Mesendoderm (in vitro differentiated cells): Measurements from ENCODE around the gene SORCS2.

Source experiments
- DNase-seq: peaks from one replicate; pipeline ENCODE4 v3.0.0; 2013
- H2AK5ac ChIP-seq: 2 replicates; pipeline ENCODE4 v1.6.1; 2013; ENCODE audit warnings: low read length, inconsistent platforms
- H2BK120ac ChIP-seq: 2 replicates; pipeline ENCODE4 v1.6.1; 2013; ENCODE audit warnings: low read depth, mild to moderate bottlenecking, low read length, moderate library complexity, mixed read lengths
- H2BK15ac ChIP-seq: replicated peaks from 2 replicates; pipeline ENCODE4 v1.6.1; 2013; ENCODE audit warnings: low read depth, mild to moderate bottlenecking, moderate library complexity
- H2BK5ac ChIP-seq: 2 replicates; pipeline ENCODE4 v1.6.1; 2013; ENCODE audit warnings: low read length, inconsistent platforms
- H3K18ac ChIP-seq: 2 replicates; pipeline ENCODE4 v1.6.1; 2013; ENCODE audit warnings: mild to moderate bottlenecking, low read length, mixed read lengths
- H3K23ac ChIP-seq: one replicate; pipeline ENCODE4 v1.6.1; 2013; ENCODE audit warnings: low read length
- H3K27ac ChIP-seq: 2 replicates; pipeline ENCODE4 v1.5.1; 2013; ENCODE audit warnings: low read depth, mild to moderate bottlenecking, inconsistent platforms, low read length, moderate library complexity
- H3K27me3 ChIP-seq: 2 replicates; pipeline ENCODE4 v1.6.1; 2013; ENCODE audit warnings: low read length, control low read depth, mild to moderate bottlenecking, inconsistent platforms; ENCODE audit not compliant: insufficient read depth, poor library complexity
- H3K36me3 ChIP-seq: 2 replicates; pipeline ENCODE4 v1.6.1; 2013; ENCODE audit warnings: low read length, inconsistent platforms; ENCODE audit not compliant: control insufficient read depth, insufficient read depth
- H3K4ac ChIP-seq: one replicate; pipeline ENCODE4 v1.6.1; 2013; ENCODE audit warnings: low read depth, mild to moderate bottlenecking, low read length, moderate library complexity
- H3K4me1 ChIP-seq: 2 replicates; pipeline ENCODE4 v1.6.1; 2013; ENCODE audit warnings: low read depth, low read length, inconsistent platforms; ENCODE audit not compliant: control insufficient read depth
- H3K4me2 ChIP-seq: 2 replicates; pipeline ENCODE4 v1.6.1; 2013; ENCODE audit warnings: low read length
- H3K4me3 ChIP-seq: 2 replicates; pipeline ENCODE4 v1.5.1; 2013; ENCODE audit warnings: mild to moderate bottlenecking, low read length
- H3K56ac ChIP-seq: one replicate; pipeline ENCODE4 v1.6.1; 2013; ENCODE audit warnings: low read length
- H3K79me1 ChIP-seq: 2 replicates; pipeline ENCODE4 v1.6.1; 2013; ENCODE audit warnings: low read length, inconsistent platforms
- H3K79me2 ChIP-seq: 2 replicates; pipeline ENCODE4 v1.6.1; 2013; ENCODE audit warnings: mild to moderate bottlenecking, low read length; ENCODE audit not compliant: control insufficient read depth, insufficient read depth
- H3K9ac ChIP-seq: 2 replicates; pipeline ENCODE4 v1.6.1; 2013; ENCODE audit warnings: low read length, inconsistent platforms
- H4K5ac ChIP-seq: one replicate; pipeline ENCODE4 v1.6.1; 2013; ENCODE audit warnings: low read length
- H4K8ac ChIP-seq: one replicate; pipeline ENCODE4 v1.6.1; 2013; ENCODE audit warnings: low read depth, mild to moderate bottlenecking, control low read depth, low read length, moderate library complexity
- WGBS: extraction: QIAGEN DNeasy Blood & Tissue Kit; methylation state at CpG from one replicate; pipeline ENCODE4 v1.1.7; 2013; ENCODE audit warnings: low lambda C conversion rate, missing lambda C conversion rate; ENCODE audit not compliant: insufficient coverage; ENCODE audit errors: extremely low coverage; 5-methylcytosine and 5-hydroxymethylcytosine counted together

The SORCS2 gene

GRCh38 chr4:7652451-7652881, 460.1 kb downstream of the SORCS2 start:
- H3K79me1 ChIP-seq, result no peaks in the 10 kb centered on the region
- no peak overlapping the region for H3K4ac ChIP-seq
- H3K27ac ChIP-seq, result no peak overlapping the region
- H2BK120ac ChIP-seq, result no peak overlapping the region
- H3K4me3 ChIP-seq, result no peak overlapping the region
- H3K4me1 ChIP-seq, result no peaks in the 10 kb centered on the region
- no CpG with 5 or more reads among the region's 8 CpGs for WGBS
- H4K8ac ChIP-seq, result no peak overlapping the region
- no peak overlapping the region for H3K23ac ChIP-seq
- no peak for DNase-seq
- no peak overlapping the region for H2BK15ac ChIP-seq
- H3K27me3 ChIP-seq, result no peaks in the 10 kb centered on the region
- H3K18ac ChIP-seq, result no peak overlapping the region
- H3K9ac ChIP-seq, result no peak overlapping the region
- H2BK5ac ChIP-seq, result no peak overlapping the region
- H3K36me3 ChIP-seq, result no peaks in the 10 kb centered on the region
- H2AK5ac ChIP-seq, result no peak overlapping the region
- H3K79me2 ChIP-seq, result no peaks in the 10 kb centered on the region
- no peak overlapping the region for H3K4me2 ChIP-seq
- no peak overlapping the region for H4K5ac ChIP-seq
- H3K56ac ChIP-seq, result no peak overlapping the region

- Histone ChIP-seq H3K4me3 (no peak overlapping the region), H4K5ac (no peak overlapping the region), H3K36me3 (no peaks in the 10 kb centered on the region), H3K27me3 (no peaks in the 10 kb centered on the region), H4K8ac (no peak overlapping the region), H3K18ac (no peak overlapping the region), H2AK5ac (no peak overlapping the region), H3K79me2 (no peaks in the 10 kb centered on the region), H3K4ac (no peak overlapping the region), H3K4me1 (no peaks in the 10 kb centered on the region), H3K4me2 (no peak overlapping the region), H3K23ac (no peak overlapping the region), H3K27ac (no peak overlapping the region), H3K56ac (no peak overlapping the region), H2BK120ac (no peak overlapping the region), H2BK15ac (no peak overlapping the region), H3K9ac (no peak overlapping the region), H2BK5ac (no peak overlapping the region), H3K79me1 (no peaks in the 10 kb centered on the region)
- WGBS, result no CpG with 5 or more reads among the region's 3 CpGs
- no peak for DNase-seq
Observed at GRCh38 chr4:7652906-7653305, 460.6 kb downstream of the SORCS2 start.

GRCh38 chr4:7653510-7654369, 461.4 kb downstream of the SORCS2 start:
- no peaks in the 10 kb centered on the region for H3K79me1 ChIP-seq
- no peaks in the 10 kb centered on the region for H3K79me2 ChIP-seq
- H2BK15ac ChIP-seq, result no peak overlapping the region
- no peak overlapping the region for H4K8ac ChIP-seq
- no peak overlapping the region for H3K23ac ChIP-seq
- no peak overlapping the region for H3K9ac ChIP-seq
- no peaks in the 10 kb centered on the region for H3K27me3 ChIP-seq
- no peak overlapping the region for H3K4me2 ChIP-seq
- no CpG with 5 or more reads among the region's 23 CpGs for WGBS
- H3K27ac ChIP-seq, result no peak overlapping the region
- H2AK5ac ChIP-seq, result no peak overlapping the region
- H3K4me3 ChIP-seq, result no peak overlapping the region
- no peak overlapping the region for H3K4ac ChIP-seq
- H3K4me1 ChIP-seq, result no peaks in the 10 kb centered on the region
- no peaks in the 10 kb centered on the region for H3K36me3 ChIP-seq
- H4K5ac ChIP-seq, result no peak overlapping the region
- peak; percentile 22 for DNase-seq
- H3K18ac ChIP-seq, result no peak overlapping the region
- H3K56ac ChIP-seq, result no peak overlapping the region
- H2BK120ac ChIP-seq, result no peak overlapping the region
- no peak overlapping the region for H2BK5ac ChIP-seq

- WGBS, result no CpG with 5 or more reads among the region's 25 CpGs
- H3K9ac ChIP-seq, result no peak overlapping the region
- H3K4me1 ChIP-seq, result no peaks in the 10 kb centered on the region
- H2BK5ac ChIP-seq, result no peak overlapping the region
- no peaks in the 10 kb centered on the region for H3K27me3 ChIP-seq
- H3K4ac ChIP-seq, result no peak overlapping the region
- H2BK120ac ChIP-seq, result no peak overlapping the region
- H4K5ac ChIP-seq, result no peak overlapping the region
- H4K8ac ChIP-seq, result no peak overlapping the region
- H3K4me2 ChIP-seq, result no peak overlapping the region
- H3K56ac ChIP-seq, result peak overlapping the region; percentile 64
- no peak overlapping the region for H2BK15ac ChIP-seq
- H3K4me3 ChIP-seq, result no peak overlapping the region
- H3K23ac ChIP-seq, result no peak overlapping the region
- no peaks in the 10 kb centered on the region for H3K79me2 ChIP-seq
- H3K27ac ChIP-seq, result no peak overlapping the region
- no peaks in the 10 kb centered on the region for H3K79me1 ChIP-seq
- H2AK5ac ChIP-seq, result no peak overlapping the region
- DNase-seq, result peak; percentile 39
- H3K18ac ChIP-seq, result no peak overlapping the region
- no peaks in the 10 kb centered on the region for H3K36me3 ChIP-seq
Observed at GRCh38 chr4:7654550-7655445, 462.5 kb downstream of the SORCS2 start.

GRCh38 chr4:7655511-7656243, 463.3 kb downstream of the SORCS2 start:
- Histone ChIP-seq H3K4me1 (no peaks in the 10 kb centered on the region), H3K27ac (no peak overlapping the region)

More at GRCh38 chr4:7655511-7656243, 463.3 kb downstream of the SORCS2 start:
- Histone ChIP-seq H3K9ac (no peak overlapping the region), H3K36me3 (no peaks in the 10 kb centered on the region), H2BK120ac (no peak overlapping the region), H2BK15ac (no peak overlapping the region), H3K18ac (no peak overlapping the region), H2AK5ac (no peak overlapping the region), H4K8ac (no peak overlapping the region), H3K4me2 (no peak overlapping the region), H3K4me3 (no peak overlapping the region), H4K5ac (no peak overlapping the region), H3K79me1 (no peaks in the 10 kb centered on the region), H3K27me3 (no peaks in the 10 kb centered on the region), H3K79me2 (no peaks in the 10 kb centered on the region), H3K23ac (no peak overlapping the region), H3K56ac (peak overlapping the region; percentile 10), H3K4ac (no peak overlapping the region), H2BK5ac (no peak overlapping the region)
- no peak for DNase-seq
- WGBS, result no CpG with 5 or more reads among the region's 32 CpGs
